GM19043 (cell line): ENCODE measurements around the gene PRDM15.

Experiments
- ATAC-seq: cut with Tn5 transposase; IDR thresholded peaks from one replicate; pipeline ENCODE4 v1.9.1; 2021; ENCODE audit warnings: low read depth; ENCODE audit not compliant: unreplicated experiment

The PRDM15 gene

DNA sequence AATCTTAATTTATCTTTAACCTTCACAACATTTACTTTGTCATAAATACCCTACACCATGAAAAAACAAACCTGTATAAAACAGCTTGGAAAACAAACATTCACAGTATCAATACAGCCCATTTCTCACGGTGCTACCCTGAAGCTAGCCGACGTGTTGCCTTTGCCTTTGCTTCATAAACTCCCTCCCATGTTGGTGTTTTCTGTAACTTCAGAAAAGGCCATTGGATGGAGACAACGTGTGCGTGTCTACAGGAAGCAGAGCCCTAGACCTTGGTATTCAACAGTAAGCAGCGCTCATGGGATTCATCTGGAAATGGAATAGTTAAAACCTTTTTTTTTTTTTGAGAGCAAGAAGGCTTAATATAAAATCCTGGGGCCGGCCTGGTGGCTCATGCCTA lies 7.2 kb upstream of the PRDM15 start:
- no peak for ATAC-seq

DNA sequence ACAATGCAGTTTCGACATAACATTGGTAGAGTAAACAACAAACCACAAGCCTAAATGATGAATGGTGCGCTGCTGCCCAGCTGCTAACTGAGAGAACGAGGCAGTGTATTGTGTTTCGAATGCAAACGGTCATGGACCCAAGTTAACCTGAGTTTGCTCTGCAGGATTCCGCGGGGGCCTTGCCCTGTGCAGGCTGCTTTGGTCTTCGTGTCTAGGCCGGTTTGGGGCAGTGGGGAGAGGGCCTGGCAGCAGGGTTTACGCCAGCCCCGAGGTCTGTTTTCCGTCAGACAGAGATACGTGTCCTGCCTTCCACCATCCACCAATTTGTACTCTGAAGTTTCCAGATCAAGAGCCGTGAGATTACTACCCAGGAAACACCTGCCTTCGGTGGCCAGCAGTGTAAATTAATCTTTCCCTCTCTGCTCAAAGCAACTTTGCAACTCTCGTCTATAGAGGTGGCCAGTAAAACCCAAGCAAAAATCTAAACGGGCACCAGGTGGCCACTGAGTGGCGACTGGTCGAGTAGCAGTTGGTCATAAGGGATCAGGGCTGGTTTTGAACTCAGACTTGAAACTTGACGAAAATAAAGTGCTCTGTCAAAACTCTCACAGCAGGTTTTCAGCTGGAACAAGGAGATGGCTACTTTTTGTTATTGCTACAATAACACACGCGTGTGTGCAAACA lies 6.3 kb upstream of the PRDM15 start:
- ATAC-seq: no peak

DNA sequence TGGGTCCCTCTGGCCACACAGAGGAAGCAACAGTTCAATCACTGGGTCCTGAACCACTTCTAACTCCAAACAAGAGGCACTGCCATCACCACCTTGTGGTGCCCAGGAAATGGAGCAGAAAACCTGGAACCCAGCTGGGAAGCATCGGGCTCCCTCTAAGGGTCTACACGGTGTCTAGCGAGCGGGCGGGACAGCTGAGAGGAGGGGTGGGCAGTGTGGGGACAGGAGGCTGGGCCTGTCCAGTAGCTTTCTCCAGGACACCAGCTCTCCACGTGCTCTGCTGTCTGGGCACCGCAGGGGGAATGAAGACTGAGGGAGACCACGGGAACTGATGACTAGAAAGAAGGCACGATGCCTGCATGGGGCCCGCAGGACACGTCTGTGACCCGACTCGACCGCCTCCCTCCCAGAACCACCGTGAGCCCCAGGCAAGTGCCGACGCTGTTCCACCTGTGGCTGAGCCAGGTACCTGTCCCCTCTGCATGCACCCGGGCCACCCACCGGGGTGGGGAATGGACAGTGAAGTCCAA lies 5.4 kb upstream of the PRDM15 start:
- ATAC-seq: no peak

DNA sequence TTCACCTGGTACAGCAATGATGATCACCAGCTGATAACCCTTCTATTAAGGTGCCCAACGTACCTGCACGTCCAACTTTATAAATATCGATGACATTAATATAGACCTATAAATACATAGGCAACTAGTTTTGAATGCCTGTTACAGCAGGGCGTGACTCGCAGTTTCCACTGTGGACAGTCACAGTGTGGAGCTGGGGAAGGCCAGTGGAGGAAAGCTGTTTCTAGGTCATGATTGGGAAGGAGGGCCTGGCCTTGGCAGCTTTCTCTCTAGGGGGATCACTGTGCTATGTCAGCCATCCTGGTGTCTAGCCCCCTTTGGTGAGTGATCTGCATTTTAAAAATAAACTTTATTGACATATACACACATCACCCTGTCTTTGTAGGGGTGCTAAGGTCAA lies 4.4 kb upstream of the PRDM15 start:
- no peak for ATAC-seq

DNA sequence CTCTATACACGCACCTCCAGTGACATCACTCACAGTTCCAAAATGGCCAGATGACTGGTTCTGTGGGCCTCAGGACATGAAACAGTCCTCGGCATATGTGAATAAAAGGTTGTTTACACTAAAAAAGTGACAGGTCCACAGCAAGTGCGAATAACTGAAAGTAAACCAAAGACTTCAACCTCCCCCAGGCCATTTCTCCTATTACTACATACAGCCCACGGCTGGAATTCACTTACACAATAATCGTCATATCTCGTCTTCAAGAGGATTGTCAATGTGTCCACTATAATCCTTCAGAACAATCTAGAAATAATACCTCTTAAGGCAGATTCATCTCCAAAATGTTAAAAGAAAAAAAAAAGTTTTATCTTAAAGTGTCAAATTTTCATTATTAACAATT lies 1.9 kb upstream of the PRDM15 start:
- ATAC-seq: no peak

DNA sequence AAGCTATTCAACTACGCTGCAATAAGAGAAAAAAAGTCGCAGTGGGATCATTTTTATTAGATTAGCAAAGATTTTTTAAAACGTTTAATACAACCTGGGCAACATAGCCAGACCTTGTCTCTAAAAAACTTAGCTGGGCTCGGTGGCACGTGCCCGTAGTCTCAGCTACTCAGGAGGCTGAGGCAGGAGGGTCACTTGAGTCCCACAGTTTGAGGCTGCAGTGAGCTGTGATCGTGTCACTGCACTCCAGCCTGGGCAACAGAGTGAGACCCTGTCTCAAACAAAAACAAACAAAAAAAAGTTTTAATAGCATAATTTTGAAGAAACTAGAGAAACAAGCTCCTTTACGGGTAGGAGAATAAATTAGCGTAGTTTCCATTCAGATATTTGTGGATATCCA lies 1.0 kb upstream of the PRDM15 start:
- ATAC-seq: no peak

DNA sequence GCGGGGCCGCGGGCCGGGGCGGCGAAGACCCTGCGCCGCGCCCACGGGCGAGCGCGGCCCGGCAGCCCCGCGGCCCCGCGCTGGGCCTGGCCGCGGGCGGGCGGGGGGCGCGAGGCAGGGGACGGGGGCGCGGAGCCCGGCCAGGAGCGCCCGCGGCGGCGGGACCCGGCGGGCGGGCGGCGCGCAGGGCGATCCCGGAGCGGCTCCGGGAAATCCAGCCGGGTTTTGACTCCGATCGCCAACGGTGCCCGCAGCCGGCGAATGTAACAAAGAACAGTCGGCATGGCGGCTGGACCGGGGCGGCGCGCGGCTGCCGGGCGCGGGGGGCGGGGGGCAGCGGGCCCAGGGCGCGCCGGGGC lies 334 bp downstream of the PRDM15 start:
- ATAC-seq: peak; percentile 34

DNA sequence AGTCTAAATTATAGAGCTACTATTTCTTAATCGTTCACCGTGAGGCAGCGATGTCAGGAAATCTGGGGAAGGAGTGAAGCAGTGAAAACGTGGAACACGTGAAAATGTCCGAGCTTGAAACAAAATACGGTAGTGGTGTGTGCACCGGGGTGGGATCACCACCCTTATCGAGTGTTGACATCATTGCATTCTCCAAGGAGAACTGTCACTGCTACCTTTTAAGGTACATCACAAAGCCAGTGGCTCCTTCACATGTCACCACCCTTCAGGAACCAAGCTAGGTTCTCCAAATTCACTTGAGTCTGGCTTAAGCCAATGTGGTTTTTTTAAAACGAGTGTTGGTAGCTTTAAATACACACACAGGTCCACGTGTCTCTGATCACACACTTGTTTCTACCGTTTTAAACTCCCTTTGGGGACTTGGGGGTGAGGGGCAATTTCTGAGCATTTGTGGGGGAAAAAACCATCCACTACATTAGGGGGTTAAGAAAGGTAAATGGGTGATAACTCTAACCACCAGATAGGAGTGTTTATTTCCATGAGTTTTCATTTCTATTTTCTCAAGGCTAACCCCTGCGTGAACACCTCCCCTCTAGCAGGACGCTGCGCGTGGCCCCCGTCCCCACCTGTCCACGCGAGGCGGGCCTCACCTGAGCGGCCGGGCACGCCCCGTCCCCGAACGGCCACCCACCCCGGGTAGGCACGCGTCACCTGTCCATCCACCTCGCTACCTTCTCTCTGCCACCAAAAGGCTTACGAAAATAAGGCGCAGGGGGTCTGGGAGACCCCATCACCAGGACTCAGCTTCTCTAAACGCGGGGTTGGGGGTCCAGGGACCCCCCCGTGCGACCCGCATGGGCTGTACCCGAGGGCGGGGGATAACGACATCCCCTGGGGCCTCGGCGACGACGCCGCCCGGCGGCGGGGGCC lies 978 bp downstream of the PRDM15 start:
- ATAC-seq: peak; percentile 21

DNA sequence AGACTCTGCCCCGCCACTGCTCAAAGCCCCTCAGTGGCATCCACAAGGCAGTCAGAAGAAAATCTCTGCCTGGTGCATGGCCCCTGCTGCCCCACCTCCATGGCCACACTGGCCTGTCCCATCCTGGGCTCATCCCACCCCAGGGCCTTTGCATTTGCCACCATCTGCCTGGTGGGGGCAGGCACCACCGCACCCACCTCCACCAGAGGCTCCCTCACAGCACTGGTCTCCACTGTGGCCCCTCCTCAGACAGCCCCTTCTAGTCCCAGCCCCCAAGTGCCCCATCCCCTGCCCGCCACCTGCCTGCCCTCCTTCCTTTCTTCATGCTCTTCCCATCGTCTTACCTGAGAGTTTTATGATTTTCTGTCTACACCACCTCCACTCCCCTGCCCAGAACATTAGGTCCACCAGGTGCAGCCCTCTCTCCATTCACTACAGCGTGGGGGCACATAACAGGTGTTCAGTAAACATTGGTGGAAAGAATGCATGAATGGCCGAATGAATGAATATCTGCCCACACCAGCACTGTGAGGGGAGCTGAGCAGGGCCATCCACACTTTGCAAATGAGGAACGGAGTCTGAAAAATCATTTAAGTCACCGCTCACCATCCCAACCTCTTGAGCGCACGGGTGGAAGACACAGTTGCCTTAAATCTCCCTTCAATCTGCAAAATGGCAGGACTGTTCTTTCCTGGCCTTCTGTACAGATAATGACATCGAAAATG lies 2.1 kb downstream of the PRDM15 start:
- ATAC-seq: no peak

DNA sequence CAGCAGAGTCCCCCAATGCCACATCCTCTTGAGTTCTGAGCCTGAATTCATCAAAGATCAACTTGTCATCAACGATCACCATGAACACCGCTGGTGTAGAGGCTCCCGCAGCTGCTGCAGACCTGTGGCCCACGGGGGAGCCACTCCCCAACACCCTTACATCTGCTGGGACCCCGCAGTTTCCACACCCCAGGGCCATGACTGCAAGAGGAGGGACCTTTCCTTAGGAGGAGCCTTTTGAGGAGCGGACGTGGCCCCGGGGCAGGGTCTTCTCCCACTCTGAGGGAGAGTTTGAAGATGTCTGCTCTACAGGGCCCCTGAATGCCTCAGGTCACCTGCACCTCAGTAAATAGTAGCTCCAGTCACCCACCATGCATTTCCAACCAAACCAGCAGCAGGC lies 2.7 kb downstream of the PRDM15 start:
- no peak for ATAC-seq

DNA sequence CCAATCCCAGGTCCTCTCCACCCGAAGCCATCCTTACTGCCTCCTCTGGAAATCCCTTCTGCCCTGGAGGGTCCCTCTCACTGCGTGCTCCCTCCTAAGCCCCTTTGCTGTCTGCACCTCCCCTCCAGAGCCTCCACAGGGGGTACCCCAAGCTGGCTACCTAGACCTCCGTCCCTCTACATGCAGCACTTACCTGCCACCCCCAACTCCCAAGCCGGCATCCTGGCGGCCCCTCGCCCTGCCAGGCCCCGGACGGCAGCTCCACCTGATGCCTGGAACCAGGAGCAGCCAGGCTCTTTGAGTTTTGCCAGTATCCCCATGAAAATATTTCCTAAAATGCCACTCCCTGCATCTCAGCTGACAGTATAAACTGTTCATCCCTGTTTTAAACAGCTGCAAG lies 4.1 kb downstream of the PRDM15 start:
- ATAC-seq: no peak

DNA sequence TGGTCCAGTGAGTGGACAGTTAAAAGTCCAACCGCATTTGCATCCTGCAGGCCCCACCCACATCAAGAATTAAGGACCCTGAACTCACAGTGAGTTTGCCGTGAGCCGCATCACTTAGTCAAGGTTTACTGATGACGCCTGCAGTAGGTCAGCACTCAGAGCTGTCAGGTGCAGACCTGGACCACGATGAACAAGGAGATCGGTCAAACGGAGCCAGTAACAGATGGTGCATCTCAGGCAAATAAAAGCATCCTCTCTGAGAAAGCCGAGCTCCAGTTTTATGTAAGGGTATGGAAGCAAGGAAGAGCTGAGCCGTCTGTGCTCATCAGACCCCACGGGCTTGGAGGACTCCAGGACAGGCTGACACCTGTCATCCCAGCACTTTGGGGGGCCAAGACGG lies 4.5 kb downstream of the PRDM15 start:
- no peak for ATAC-seq

DNA sequence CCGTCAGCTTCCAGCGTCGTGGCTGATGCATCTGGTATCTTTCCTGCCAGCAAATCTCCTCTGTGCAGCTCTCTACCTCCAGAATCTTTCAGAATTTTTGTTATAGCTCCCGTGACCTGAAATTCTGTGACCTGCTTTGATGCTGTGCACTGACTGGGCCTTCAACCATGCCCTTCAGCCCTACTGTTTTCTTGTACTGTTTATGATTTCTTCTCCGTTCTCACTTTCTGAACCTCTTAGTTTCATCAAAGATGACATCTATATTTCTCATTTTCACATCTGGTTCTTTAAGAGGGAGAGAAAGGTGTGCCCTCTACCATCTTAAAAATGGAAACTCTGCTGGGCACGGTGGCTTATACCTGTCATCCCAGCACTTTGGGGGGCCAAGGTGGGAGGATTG lies 5.7 kb downstream of the PRDM15 start:
- no peak for ATAC-seq

DNA sequence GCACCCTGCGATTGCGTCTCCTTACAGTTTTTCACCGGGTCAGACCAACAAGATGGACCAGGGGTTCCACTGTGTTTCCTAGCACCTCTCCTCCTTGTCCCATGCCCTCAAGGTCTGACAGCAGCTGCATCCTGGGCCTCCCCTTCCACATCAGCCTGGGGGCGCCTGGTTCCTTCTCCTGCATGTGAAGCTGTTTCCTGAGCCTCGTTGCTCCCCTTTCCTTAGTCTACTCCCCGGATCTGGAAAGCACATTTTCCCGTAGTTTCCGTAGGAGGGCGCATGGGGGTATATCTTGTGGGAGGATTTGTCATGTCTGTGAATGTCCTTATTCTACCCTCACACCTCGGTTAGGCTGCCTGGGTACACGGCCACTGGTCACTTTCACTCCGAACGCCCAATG lies 6.1 kb downstream of the PRDM15 start:
- ATAC-seq: no peak

DNA sequence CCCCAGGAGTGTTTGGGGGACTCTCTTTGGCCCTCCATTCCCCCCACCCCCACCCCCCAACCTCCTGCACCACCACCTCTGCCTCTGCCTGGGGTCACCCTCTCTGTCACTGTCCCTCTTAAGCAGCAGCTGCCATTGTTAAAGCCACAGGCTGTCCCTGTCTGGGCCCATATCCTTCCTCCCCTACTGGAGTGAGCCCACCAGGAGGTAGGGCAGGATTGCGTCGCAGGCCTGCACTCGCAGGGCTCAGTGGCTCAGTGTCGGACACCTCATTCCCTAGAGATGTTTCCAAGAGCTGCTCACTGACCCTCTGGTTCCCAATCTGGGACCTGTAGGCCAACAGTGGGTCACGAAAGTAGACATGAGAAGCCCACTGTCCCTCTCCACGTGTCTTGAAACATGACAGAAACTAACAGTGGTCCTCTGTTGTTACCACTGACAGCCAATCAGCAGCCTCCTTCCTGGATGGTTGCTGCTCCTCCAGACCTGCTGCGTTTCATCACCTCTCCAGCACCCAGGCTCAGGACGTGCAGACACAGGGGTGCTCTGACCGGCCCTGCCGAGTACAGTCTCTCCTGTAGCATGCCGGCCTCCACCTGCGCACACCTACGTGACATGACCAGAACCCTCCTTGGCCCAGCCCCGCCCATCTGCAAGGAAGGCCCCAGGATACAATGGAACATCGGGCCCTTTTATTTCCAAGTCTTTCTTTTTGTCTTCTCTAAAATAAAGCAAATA lies 7.7 kb downstream of the PRDM15 start:
- no peak for ATAC-seq

DNA sequence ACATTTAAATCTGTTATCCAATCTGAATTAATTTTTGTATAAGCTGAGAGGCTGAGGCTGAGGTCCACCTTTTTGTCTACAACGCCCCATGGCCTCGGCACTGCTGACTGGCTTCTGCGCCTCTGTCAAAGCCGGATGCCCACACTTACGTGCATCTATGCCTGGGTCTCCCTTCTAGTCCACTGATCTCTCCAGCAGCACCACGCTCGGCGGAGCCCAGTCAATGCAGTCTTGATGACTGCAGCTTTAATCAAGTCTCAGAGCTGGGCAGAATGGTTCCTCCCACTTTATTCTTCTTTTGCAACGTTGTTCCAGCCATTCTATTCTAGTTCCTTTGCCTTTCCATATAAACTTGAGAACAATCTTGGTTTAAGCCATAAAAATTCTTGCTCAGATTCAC lies 9.4 kb downstream of the PRDM15 start:
- no peak for ATAC-seq

DNA sequence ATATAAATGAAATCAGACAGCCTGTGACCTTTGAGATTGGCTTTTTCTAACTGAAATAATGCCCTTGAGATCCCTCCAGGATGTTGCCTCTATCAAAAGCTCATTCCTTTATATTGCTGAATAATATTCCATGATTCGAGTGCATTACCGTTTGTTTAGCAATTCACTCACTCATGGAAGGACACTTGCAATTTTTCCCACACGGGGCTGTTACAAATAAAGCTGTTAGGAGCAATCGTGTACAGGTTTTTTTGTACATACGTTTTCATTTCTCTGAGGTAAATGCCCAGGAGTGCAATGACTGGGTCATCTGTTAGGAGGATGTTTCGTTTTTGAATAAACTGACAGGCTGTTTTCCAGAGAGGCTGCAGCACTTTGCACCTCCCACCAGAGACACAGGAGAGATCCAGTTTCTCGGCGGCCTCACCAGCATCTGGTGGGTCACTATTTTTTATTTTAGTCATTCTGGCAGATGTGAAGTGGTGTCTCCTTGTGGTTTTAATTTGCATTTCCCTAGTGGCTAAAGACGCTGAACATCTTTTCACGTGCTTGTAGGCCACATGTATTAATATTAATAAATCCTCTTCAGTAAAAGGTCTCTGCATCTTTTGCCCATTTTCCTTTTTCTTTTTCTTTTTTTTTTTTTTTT lies 11.0 kb downstream of the PRDM15 start:
- peak; percentile 49 for ATAC-seq

DNA sequence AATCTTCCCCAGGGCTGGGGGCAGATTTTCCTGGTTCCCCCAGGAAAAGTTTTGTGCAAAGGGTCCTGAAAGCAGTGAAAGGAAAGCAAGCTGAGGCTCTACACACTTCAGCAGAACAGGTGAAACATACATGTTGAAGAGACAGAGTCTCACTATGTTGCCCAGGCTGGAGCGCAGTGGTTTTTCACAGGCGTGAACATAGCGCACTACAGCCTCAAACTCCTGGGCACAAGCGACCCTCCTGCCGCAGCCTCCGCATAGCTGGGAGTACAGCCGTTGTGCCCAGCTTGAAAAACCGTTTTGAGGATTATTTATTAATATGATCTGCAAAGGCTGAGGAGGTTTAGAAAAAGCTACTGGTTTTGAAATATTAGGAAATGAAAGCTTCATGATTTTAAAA lies 11.8 kb downstream of the PRDM15 start:
- ATAC-seq: no peak

DNA sequence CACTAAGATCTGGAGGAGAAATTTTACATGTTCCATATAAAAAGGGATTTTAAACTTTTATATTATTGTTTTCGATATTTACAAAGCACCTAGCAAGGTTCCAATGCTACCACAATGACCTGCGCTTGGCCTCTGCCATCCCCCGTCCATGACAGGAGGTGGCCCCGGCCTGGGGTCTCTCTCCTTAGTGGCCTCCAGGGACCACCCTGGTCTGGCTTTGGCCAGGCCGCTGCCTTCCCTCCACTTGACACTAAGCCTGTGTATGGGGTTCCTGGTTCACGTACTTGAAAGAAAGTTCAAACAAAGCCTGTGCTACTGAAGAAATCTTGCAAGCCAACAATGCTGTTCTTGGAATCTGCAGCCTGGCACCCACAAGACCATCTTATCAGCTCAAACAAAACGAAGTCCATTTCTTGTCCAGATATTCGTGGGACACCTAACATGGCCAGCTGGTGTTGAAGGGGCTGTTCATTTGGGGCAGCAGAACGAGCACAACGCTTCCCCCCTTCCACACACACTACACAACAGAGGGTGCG lies 12.8 kb downstream of the PRDM15 start:
- ATAC-seq: no peak
